ENCODE results near the gene OR8G1. TPM values are rescaled to one million over a fixed set of nuclear protein-coding genes. Genes with fewer than 3 reads are reported as not detected.
"Not testable (repeated sequence)": the region's sequence is repeated elsewhere in the genome, so short reads cannot be mapped to it uniquely, and the experiment has no call there.

OR8G1 gene
- total and polyA plus RNA-seq, 2 donors (not counting 1 experiment from before 2014, with no cell fraction given) = not detected

- no peak overlapping the region for H3K4me3 Mint-ChIP-seq
- POLR2A ChIA-PET = no interaction called here
Observed at GRCh38 chr11:124222407-124222806, 18.5 kb upstream of the OR8G1 start.

GRCh38 chr11:124224618-124225423 is 16.1 kb upstream of the OR8G1 start:
- H3K4me1 Mint-ChIP-seq; H3K27ac ChIP-seq (ENCODE audit: low read length in 2 of 2); H3K4me3 ChIP-seq (ENCODE audit: control extremely low read depth in 1 of 5, extremely low read depth in 1 of 5, insufficient read depth in 1 of 5, low read depth in 2 of 5, low read length in 4 of 5); H3K79me2 ChIP-seq (ENCODE audit: control insufficient read depth, insufficient read depth, low read length); H4K20me1 ChIP-seq (ENCODE audit: control insufficient read depth, insufficient read depth, low read length, poor library complexity, severe bottlenecking); H3K27ac Mint-ChIP-seq; ATAC-seq (ENCODE audit: low read depth); H3K9me3 Mint-ChIP-seq (ENCODE audit: insufficient read depth); H3K9ac ChIP-seq (ENCODE audit: low read length); H3K27me3 Mint-ChIP-seq; CTCF ChIA-PET; H3K36me3 ChIP-seq (replicated peaks in 1 of 2; ENCODE audit: control extremely low read depth in 1 of 2, control insufficient read depth in 1 of 2, extremely low read depth in 1 of 2, insufficient read depth in 2 of 2, low read length in 1 of 2); H2AFZ ChIP-seq (ENCODE audit: insufficient read depth, low read depth, low read length, poor library complexity, severe bottlenecking); DNase-seq; H3K27me3 ChIP-seq (replicated peaks in 1 of 4; ENCODE audit: control extremely low read depth in 1 of 4, control insufficient read depth in 3 of 4, insufficient read depth in 4 of 4, low read length in 3 of 4); H3K9me3 ChIP-seq (ENCODE audit: control extremely low read depth in 1 of 3, control insufficient read depth in 2 of 3, insufficient read depth in 1 of 3, low read length in 2 of 3); POLR2A ChIA-PET; H3K4me1 ChIP-seq (ENCODE audit: control insufficient read depth in 2 of 2, insufficient read depth in 2 of 2, low read length in 2 of 2); H3K4me3 Mint-ChIP-seq; intact Hi-C loops (cut with micrococcal nuclease); H3K4me2 ChIP-seq (replicated peaks; ENCODE audit: low read depth, low read length, poor library complexity, severe bottlenecking): not testable (repeated sequence)
- 60% methylated on average over 7 of the region's 9 CpGs for WGBS (ENCODE audit: insufficient coverage)

More at GRCh38 chr11:124222407-124222806, 18.5 kb upstream of the OR8G1 start:
- ATAC-seq (ENCODE audit: low read depth) = no peak
- Histone ChIP-seq H4K20me1 (ENCODE audit: control insufficient read depth, insufficient read depth, low read length, poor library complexity, severe bottlenecking) (no peaks in the 10 kb centered on the region), H3K9ac (ENCODE audit: low read length) (no peak overlapping the region), H3K4me2 (replicated peaks; ENCODE audit: low read depth, low read length, poor library complexity, severe bottlenecking) (no peak overlapping the region), H3K27me3 (replicated peaks in 1 of 4; ENCODE audit: control extremely low read depth in 1 of 4, control insufficient read depth in 3 of 4, insufficient read depth in 4 of 4, low read length in 3 of 4) (no peaks in the 10 kb centered on the region), H3K4me1 (ENCODE audit: control insufficient read depth in 2 of 2, insufficient read depth in 2 of 2, low read length in 2 of 2) (no peaks in the 10 kb centered on the region), H3K27ac (ENCODE audit: low read length in 2 of 2) (no peak overlapping the region), H3K36me3 (replicated peaks in 1 of 2; ENCODE audit: control extremely low read depth in 1 of 2, control insufficient read depth in 1 of 2, extremely low read depth in 1 of 2, insufficient read depth in 2 of 2, low read length in 1 of 2) (no peaks in the 10 kb centered on the region), H3K9me3 (ENCODE audit: control extremely low read depth in 1 of 3, control insufficient read depth in 2 of 3, insufficient read depth in 1 of 3, low read length in 2 of 3) (no peaks in the 10 kb centered on the region), H2AFZ (ENCODE audit: insufficient read depth, low read depth, low read length, poor library complexity, severe bottlenecking) (no peak overlapping the region), H3K79me2 (ENCODE audit: control insufficient read depth, insufficient read depth, low read length) (no peaks in the 10 kb centered on the region), H3K4me3 (ENCODE audit: control extremely low read depth in 1 of 5, extremely low read depth in 1 of 5, insufficient read depth in 1 of 5, low read depth in 2 of 5, low read length in 4 of 5) (no peak overlapping the region)
- intact Hi-C loops (cut with micrococcal nuclease) = no loop called here
- H3K27ac Mint-ChIP-seq = no peak overlapping the region
- TF ChIP-seq EZH2 (IDR thresholded peaks at IDR 0.05; ENCODE audit: borderline replicate concordance, insufficient read depth, low read depth, low read length, poor library complexity, severe bottlenecking) (no peak), CTCF (IDR thresholded peaks at IDR 0.05) (no peak)
- DNase-seq = no peak
- no CpG with 5 or more reads among the region's 2 CpGs for WGBS (ENCODE audit: insufficient coverage)
- H3K9me3 Mint-ChIP-seq (ENCODE audit: insufficient read depth) = no peaks in the 10 kb centered on the region
- H3K27me3 Mint-ChIP-seq = peaks cover 7% of the 10 kb centered on the region
- CTCF ChIA-PET = no interaction called here
- H3K4me1 Mint-ChIP-seq = no peaks in the 10 kb centered on the region
